SJCRH30 (cell line): ENCODE measurements around the gene CLCA4. TPM values are rescaled to one million over a fixed set of nuclear protein-coding genes. Genes with fewer than 3 reads are reported as not detected.
"Not testable (repeated sequence)": the region's sequence is repeated elsewhere in the genome, so short reads cannot be mapped to it uniquely, and the experiment has no call there.

ENCODE experiments used
- DNase-seq, 2 experiments: peaks; one replicate each; pipeline ENCODE4 v3.0.0-alpha.2; 2015 to 2020
- H3K27ac ChIP-seq: fragments of 250-450 bp; sonication (Bioruptor Pico); 2 replicates; pipeline ENCODE4 v1.5.1; 2020; ENCODE audit warnings: mild to moderate bottlenecking, moderate library complexity
- H3K27me3 ChIP-seq: fragments of 250-450 bp; sonication (Bioruptor Pico); 2 replicates; pipeline ENCODE4 v1.5.1; 2020; ENCODE audit warnings: mild to moderate bottlenecking, moderate library complexity
- H3K36me3 ChIP-seq: fragments of 250-450 bp; sonication (Bioruptor Pico); 2 replicates; pipeline ENCODE4 v1.5.1; 2020; ENCODE audit warnings: mild to moderate bottlenecking, moderate library complexity
- H3K4me1 ChIP-seq: fragments of 250-450 bp; sonication (Bioruptor Pico); 2 replicates; pipeline ENCODE4 v1.5.1; 2020; ENCODE audit warnings: mild to moderate bottlenecking, moderate library complexity
- H3K4me3 ChIP-seq: fragments of 250-450 bp; sonication (Bioruptor Pico); 2 replicates; pipeline ENCODE4 v1.5.1; 2020; ENCODE audit warnings: mild to moderate bottlenecking, moderate library complexity
- H3K9me3 ChIP-seq: fragments of 250-450 bp; sonication (Bioruptor Pico); replicated peaks from 2 replicates; pipeline ENCODE4 v1.5.1; 2020; ENCODE audit warnings: mild to moderate bottlenecking, moderate library complexity
- total RNA-seq: library from RNA; depleted of rRNA; stranded (reverse); fragments of >200 nt; shearing (Covaris generic); gene quantifications from 2 replicates; pipeline ENCODE4 v1.2.3, GENCODE V29; 2014; rRNA removed

The CLCA4 gene, protein sequence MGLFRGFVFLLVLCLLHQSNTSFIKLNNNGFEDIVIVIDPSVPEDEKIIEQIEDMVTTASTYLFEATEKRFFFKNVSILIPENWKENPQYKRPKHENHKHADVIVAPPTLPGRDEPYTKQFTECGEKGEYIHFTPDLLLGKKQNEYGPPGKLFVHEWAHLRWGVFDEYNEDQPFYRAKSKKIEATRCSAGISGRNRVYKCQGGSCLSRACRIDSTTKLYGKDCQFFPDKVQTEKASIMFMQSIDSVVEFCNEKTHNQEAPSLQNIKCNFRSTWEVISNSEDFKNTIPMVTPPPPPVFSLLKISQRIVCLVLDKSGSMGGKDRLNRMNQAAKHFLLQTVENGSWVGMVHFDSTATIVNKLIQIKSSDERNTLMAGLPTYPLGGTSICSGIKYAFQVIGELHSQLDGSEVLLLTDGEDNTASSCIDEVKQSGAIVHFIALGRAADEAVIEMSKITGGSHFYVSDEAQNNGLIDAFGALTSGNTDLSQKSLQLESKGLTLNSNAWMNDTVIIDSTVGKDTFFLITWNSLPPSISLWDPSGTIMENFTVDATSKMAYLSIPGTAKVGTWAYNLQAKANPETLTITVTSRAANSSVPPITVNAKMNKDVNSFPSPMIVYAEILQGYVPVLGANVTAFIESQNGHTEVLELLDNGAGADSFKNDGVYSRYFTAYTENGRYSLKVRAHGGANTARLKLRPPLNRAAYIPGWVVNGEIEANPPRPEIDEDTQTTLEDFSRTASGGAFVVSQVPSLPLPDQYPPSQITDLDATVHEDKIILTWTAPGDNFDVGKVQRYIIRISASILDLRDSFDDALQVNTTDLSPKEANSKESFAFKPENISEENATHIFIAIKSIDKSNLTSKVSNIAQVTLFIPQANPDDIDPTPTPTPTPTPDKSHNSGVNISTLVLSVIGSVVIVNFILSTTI
- total RNA-seq: not detected in 2 replicates

DNA sequence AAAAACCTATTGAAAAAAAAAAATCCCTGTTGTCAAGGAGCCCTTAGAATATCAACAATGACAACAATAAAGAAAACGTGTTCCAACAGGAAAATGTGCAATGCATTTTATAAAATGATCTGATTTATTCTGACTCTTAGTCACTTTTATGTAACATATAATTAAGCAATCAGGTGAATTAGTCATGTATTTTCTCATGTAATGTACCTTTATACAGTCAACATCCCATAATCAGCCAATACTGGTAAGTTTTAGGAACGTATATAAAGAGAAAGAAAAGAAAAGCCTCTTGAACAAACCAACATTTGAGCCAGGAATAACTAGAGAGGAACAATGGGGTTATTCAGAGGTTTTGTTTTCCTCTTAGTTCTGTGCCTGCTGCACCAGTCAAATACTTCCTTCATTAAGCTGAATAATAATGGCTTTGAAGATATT is at the start of gene CLCA4:
CLCA4 (plus strand) TSS at position 292 of the 435 bp plus-strand sequence; CDS start at position 334, 42 bp downstream.
- Histone ChIP-seq H3K4me1 (no peaks in the 10 kb centered on the region), H3K27me3 (no peaks in the 10 kb centered on the region), H3K4me3 (no peak within 1 kb of the TSS), H3K36me3 (no peaks in the 10 kb centered on the region), H3K9me3 (no peaks in the 10 kb centered on the region), H3K27ac (no peak within 1 kb of the TSS)
- DNase-seq: no peak

DNA sequence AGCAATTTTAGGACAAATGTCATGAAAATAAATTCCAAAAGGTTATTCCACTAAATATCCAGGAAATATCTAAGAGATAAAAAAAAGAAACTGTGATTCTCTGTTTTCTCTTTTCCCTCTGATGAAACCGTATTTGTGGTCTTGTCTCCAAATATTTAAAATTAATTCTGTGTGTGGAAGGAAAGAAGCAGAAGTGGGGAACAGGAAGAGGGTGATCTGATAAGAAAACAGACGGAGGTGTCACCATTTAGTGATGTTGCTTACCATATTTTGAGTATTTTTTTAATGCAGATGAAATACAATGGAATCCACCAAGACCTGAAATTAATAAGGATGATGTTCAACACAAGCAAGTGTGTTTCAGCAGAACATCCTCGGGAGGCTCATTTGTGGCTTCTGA is 48.6 kb upstream of the CLCA4 start:
- Histone ChIP-seq H3K27ac (no peak overlapping the region), H3K27me3 (no peaks in the 10 kb centered on the region), H3K9me3 (no peaks in the 10 kb centered on the region), H3K36me3 (no peaks in the 10 kb centered on the region), H3K4me3 (no peak overlapping the region), H3K4me1 (no peaks in the 10 kb centered on the region)
- no peak for DNase-seq

DNA sequence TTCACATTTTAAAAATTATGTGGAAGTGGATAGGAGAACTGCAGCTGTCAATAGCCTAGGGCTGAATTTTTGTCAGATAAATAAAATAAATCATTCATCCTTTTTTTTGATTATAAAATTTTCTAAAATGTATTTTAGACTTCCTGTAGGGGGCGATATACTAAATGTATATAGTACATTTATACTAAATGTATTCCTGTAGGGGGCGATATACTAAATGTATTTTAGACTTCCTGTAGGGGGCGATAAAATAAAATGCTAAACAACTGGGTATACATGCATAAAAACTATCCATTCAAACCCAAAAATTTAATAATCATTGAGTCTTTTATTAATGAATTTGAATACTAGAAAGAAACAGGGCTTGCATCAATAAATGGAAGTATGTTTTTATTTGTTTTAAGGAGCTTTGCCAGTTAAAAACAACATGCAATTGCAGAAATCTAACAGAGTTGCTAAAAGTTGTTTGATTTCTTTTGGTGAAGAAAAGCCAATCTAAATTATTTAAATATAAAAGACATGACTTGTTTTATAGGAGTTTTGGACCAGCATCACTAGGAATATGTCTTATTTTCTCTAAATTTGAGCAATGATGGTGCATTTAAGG is 46.8 kb upstream of the CLCA4 start:
- DNase-seq: peak in 1 of 2 experiments; percentile 49
- Histone ChIP-seq H3K4me3 (no peak overlapping the region), H3K4me1 (no peaks in the 10 kb centered on the region), H3K27me3 (no peaks in the 10 kb centered on the region), H3K27ac (no peak overlapping the region), H3K9me3 (no peaks in the 10 kb centered on the region), H3K36me3 (no peaks in the 10 kb centered on the region)

DNA sequence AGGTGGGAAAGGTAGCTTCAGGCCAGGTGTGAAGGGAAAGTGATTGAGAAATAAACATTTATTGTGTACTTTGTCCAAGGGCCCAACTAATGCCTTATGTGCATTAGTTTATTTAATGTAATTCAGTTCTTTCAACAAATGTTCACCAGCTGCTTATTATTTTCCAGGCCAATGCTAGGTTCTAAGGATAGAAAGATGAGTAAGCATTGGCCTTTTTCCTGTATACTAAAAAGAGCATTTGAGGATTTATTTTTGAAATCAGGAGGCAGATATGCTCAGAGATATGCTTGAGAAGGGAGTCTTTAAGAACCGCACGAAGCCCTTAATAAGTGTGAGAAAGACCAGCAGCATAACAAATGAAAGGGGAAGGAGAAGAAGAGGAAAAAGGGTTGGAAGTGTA is 46.2 kb upstream of the CLCA4 start:
- H3K27ac ChIP-seq: no peak overlapping the region
- no peaks in the 10 kb centered on the region for H3K9me3 ChIP-seq
- no peaks in the 10 kb centered on the region for H3K27me3 ChIP-seq
- no peaks in the 10 kb centered on the region for H3K4me1 ChIP-seq
- no peaks in the 10 kb centered on the region for H3K36me3 ChIP-seq
- no peak overlapping the region for H3K4me3 ChIP-seq
- no peak for DNase-seq

DNA sequence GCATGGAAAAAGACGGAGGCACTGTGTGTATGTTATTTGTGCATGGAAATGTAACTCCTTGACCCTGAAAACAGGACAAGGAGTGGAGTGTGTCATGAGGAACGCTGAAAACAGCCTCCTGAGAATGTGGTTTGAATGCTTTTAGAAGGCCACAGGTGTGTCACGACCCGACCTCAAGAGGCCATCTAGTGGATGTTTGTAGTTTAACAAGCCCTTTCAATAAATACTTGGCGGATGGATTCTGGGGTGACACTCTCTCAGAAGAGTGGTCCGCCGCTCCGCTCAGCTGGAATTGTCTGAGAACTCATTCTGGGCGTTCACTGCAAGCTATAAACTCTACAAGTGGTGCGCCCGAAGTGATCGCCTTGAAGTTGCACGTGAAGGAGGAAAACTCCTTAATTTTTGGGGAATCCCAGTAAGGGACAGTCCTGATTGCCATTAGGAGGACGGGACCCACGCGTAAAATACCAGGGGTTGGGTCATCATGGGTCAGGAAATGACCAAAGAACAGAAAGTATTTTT is 44.7 kb upstream of the CLCA4 start:
- not testable (repeated sequence) for H3K36me3 ChIP-seq, H3K4me1 ChIP-seq

DNA sequence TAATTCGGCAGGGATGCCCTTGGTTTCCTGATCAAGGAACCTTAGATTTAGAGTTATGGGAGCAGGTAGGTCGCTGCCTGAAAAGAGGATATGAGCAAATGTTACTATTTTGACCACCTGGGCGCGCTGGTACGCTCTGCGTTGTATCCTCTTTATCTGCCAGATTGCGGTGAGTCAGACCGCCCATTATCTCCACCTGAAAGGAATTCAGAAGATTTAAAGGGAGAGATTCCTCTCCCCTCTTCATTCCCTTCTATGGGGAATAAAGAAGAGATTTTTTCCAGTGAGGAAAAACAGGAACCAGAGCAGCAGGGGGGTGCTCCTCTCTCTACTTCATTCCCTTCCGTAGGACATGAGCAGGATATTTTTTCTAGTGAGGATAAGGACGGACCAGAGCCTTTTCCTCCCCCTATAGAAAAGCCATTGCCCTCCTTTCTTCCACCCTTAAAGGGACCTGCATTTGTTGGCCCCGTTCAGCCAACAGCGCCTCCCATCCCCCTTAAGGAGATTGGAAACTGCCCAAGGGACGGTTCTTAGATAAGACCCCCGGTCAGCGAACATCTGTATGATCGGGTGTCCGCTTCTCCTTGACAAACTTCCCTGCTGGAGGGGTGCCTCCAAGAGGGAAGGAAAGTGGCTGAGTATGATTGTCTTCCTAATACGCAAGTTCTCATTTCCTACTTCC is 44.0 kb upstream of the CLCA4 start:
- Histone ChIP-seq H3K27me3 (0 out of 2 replicates have a peak, but pooled peaks cover 2% of the 10 kb centered on the region), H3K27ac (no peak overlapping the region), H3K36me3 (no peaks in the 10 kb centered on the region), H3K9me3 (no peaks in the 10 kb centered on the region), H3K4me3 (no peak overlapping the region), H3K4me1 (no peaks in the 10 kb centered on the region)
- DNase-seq: no peak

More for the DNA sequence above, 44.7 kb upstream of the CLCA4 start:
- not testable (repeated sequence) for H3K27me3 ChIP-seq, H3K4me3 ChIP-seq, H3K27ac ChIP-seq, H3K9me3 ChIP-seq
- peak in 1 of 2 experiments; percentile 22 for DNase-seq

DNA sequence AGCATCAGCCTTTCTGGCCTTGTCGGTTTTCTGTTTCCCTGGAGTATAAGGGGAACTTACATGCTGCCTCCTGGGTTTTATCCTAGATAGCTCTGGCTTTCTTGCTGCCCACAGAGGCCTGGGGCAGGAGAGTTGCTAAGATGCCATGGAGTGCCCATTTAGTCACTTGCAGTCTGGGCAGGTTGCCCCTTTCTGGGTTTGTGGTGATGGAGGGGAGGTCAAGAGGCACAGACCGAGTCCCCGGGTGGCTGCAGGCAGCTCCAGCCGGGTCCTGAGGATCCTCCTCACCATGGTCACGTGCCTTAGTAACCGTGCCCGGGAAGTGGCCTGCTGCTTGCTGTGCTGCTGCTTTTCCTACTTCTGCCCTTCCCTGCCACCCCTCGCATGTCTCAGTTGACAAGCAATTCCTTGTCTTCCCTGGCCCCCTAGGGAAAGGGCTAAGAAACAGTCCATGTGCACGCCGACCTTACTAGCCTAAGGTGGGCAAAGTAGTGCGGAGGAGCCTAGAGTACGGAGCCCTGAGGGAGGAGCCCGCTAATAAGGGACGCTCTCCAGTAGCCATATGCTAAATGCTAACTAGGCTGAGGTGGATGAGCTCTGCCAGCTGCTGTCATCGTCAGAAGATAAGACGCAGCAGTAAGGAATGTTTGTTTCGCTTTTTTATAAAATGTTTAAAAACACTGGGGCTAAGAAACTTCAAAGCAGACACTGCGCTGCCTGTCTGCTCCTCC is 43.3 kb upstream of the CLCA4 start:
- no peaks in the 10 kb centered on the region for H3K9me3 ChIP-seq
- 0 out of 2 replicates have a peak, but pooled peaks cover 4% of the 10 kb centered on the region for H3K27me3 ChIP-seq
- no peaks in the 10 kb centered on the region for H3K36me3 ChIP-seq
- no peak overlapping the region for H3K27ac ChIP-seq
- 0 out of 2 replicates have a peak overlapping the region, but pooled peaks have one; percentile 22 for H3K4me3 ChIP-seq
- no peak for DNase-seq
- no peaks in the 10 kb centered on the region for H3K4me1 ChIP-seq

DNA sequence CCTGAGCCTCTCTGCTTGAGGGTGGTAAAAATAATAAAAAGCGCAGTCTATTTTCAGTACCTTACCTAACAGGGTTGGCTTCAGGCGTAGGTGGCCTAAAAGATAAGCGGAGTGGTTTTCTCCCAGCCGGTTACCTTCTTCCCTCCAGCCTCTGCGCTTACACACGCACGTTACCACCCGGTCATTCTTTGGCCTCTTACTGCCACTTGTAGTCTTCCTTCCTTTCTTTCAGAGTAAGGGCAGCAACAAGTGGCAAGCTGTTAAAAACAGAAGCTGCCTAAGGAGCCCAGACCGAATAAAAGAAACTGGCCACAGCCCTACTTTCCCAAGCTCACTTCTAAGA is 42.8 kb upstream of the CLCA4 start:
- H3K9me3 ChIP-seq: no peaks in the 10 kb centered on the region
- no peaks in the 10 kb centered on the region for H3K4me1 ChIP-seq
- DNase-seq: no peak
- no peak overlapping the region for H3K4me3 ChIP-seq
- H3K36me3 ChIP-seq: no peaks in the 10 kb centered on the region
- H3K27ac ChIP-seq: no peak overlapping the region
- 0 out of 2 replicates have a peak, but pooled peaks cover 4% of the 10 kb centered on the region for H3K27me3 ChIP-seq

DNA sequence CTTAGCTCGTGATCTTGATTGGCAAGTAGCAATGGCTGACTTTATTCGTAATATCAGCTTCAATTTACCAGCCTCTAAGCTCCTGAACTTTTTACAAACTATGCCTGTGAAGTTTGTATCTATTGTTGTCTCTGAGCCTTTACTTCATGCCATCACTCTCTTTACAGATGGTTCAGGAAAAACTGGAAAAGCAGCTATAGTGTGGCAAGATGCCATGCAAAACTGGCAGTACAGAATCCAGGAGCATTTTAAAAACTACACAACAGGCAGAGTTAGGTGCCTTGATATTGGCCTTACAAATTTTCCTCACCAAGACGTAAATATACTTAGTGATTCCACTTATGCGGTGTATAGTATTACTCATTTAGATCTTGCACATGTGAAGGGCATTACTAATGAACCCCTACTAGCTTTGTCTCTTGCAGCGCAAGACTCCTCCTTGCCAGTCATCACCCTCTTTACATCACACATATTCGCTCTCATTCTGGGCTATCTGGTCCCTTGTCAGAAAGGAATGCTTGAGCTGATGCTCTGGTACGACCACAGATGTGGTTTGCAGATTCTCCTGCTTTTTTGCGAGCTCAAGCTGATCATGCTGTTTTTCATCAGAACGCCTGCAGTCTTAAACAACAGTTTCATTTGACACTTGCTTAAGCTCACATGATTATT is 41.8 kb upstream of the CLCA4 start:
- H3K36me3 ChIP-seq: no peaks in the 10 kb centered on the region
- no peaks in the 10 kb centered on the region for H3K4me1 ChIP-seq
- H3K9me3 ChIP-seq: no peaks in the 10 kb centered on the region
- no peak for DNase-seq
- H3K27ac ChIP-seq: no peak overlapping the region
- H3K27me3 ChIP-seq: 0 out of 2 replicates have a peak, but pooled peaks cover 4% of the 10 kb centered on the region
- no peak overlapping the region for H3K4me3 ChIP-seq

DNA sequence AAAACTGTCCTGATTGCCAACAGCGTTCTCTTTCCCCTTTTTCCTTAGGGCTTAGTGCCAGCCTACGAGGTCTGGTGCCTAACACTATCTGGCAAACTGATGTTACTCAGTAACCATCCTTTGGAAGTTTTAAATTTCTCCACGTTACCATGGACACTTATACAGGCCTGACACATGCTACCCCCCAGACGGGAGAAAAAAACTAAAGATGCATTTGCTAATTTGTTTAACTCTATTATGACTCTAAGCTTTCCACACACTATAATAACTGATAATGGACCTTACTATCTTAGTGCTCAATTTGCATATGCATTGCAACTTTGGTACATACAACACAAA is 41.3 kb upstream of the CLCA4 start:
- no peak overlapping the region for H3K4me3 ChIP-seq
- no peak for DNase-seq
- 0 out of 2 replicates have a peak, but pooled peaks cover 4% of the 10 kb centered on the region for H3K27me3 ChIP-seq
- H3K36me3 ChIP-seq: no peaks in the 10 kb centered on the region
- no peak overlapping the region for H3K27ac ChIP-seq
- no peaks in the 10 kb centered on the region for H3K4me1 ChIP-seq
- no peaks in the 10 kb centered on the region for H3K9me3 ChIP-seq

DNA sequence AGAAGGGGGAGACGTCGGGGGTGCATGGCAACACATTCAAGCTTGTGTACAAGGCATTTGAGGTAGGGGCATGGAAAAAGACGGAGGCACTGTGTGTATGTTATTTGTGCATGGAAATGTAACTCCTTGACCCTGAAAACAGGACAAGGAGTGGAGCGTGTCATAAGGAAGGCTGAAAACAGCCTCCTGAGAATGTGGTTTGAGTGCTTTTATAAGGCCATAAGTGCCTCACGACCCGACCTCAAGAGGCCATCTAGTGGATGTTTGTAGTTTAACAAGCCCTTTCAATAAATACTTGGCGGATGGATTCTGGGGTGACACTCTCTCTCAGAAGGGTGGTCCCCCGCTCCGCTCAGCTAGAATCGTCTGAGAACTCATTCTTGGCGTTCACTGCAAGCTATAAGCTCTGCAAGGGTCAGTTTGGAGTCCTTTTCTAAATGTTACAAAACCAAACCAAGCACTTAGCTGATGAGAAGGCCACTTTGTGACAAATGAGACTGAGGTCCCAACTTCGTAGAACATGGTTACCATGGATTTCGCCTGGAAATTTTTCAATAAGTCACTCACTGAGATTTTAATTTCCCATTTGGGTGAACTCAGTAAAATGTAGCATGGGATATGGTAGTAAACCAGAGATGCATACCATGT is 38.8 kb upstream of the CLCA4 start:
- Histone ChIP-seq H3K36me3 (no peaks in the 10 kb centered on the region), H3K4me1 (no peaks in the 10 kb centered on the region), H3K9me3 (no peaks in the 10 kb centered on the region), H3K4me3 (no peak overlapping the region), H3K27me3 (0 out of 2 replicates have a peak, but pooled peaks cover 4% of the 10 kb centered on the region), H3K27ac (no peak overlapping the region)
- peak in 1 of 2 experiments; percentile 31 for DNase-seq

DNA sequence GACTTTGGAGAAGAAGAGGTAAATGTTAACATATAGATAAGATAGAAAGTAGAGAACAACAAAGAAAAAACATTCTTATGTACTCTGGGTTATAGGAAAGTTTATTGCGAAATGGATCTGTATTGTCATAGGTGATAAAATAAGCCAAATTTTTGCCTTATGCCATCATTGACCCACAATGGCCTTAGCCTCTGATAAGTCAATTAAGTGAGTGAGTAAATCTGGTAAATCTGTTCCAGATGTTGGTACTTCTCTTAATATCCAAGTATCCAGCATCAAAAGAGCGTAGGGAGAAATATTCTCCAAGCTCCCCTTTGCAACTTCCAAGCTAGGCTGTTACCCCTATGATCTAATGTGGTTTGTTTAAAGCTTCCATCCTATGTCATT is 38.3 kb upstream of the CLCA4 start:
- no peak for DNase-seq
- H3K27ac ChIP-seq: no peak overlapping the region
- H3K4me1 ChIP-seq: no peaks in the 10 kb centered on the region
- 0 out of 2 replicates have a peak, but pooled peaks cover 4% of the 10 kb centered on the region for H3K27me3 ChIP-seq
- no peaks in the 10 kb centered on the region for H3K36me3 ChIP-seq
- H3K9me3 ChIP-seq: no peaks in the 10 kb centered on the region
- no peak overlapping the region for H3K4me3 ChIP-seq

DNA sequence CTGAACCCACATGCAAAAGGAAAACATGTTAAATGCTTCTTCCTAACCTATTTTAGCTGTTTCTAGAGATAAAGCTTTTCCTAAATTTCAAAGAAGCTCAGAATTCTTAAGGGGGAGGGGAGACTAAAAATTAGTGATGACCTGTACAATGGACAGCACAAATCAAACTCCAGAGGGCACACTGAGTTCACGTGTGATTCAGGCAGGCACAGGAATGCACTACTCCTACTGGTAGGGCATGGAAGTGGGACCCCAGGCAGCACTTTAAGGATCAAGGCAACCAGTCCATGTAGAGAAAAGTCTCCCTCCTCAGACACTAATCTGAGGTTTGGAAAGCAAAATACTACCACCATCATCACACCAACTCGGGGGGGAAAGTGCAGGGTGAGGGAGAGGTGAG is 31.3 kb upstream of the CLCA4 start:
- Histone ChIP-seq H3K4me3 (no peak overlapping the region), H3K27ac (no peak overlapping the region), H3K27me3 (no peaks in the 10 kb centered on the region), H3K36me3 (no peaks in the 10 kb centered on the region), H3K4me1 (no peaks in the 10 kb centered on the region), H3K9me3 (no peaks in the 10 kb centered on the region)
- peak; percentile 32 to 52 for DNase-seq
